ENCODE data around the gene OR52N5. TPM values are rescaled to one million over a fixed set of nuclear protein-coding genes. Genes with fewer than 3 reads are reported as not detected.

Gene OR52N5
- total and polyA plus RNA-seq, 2 of the 13 experiments (the other 11 are each of a cell fraction or from before 2014, with no cell fraction given) = not detected

Other genes with a start within 250 kb of the OR52N5 start
- not detected in 2 replicates for gene OR52H1, start 234.8 kb downstream of the OR52N5 start, total RNA-seq (2016; rRNA removed; fragmentation: Illumina TruSeq; extraction: Trizol)
- gene OR52H1, start 234.8 kb downstream of the OR52N5 start, polyA plus RNA-seq (2011; rRNA removed) = not detected in 2 replicates
- not detected in 2 replicates for gene OR52B6, start 202.5 kb downstream of the OR52N5 start, total RNA-seq (2016; rRNA removed; fragmentation: Illumina TruSeq; extraction: Trizol)
- not detected in 2 replicates for gene OR52B6, start 202.5 kb downstream of the OR52N5 start, polyA plus RNA-seq (2011; rRNA removed)
- not detected in 2 replicates for gene TRIM6, start 186.7 kb downstream of the OR52N5 start, total RNA-seq (2016; rRNA removed; fragmentation: Illumina TruSeq; extraction: Trizol)
- not detected in 2 replicates for gene TRIM6, start 186.7 kb downstream of the OR52N5 start, polyA plus RNA-seq (2011; rRNA removed)
- gene TRIM34, start 158.4 kb downstream of the OR52N5 start, total RNA-seq (2016; rRNA removed; fragmentation: Illumina TruSeq; extraction: Trizol) = 0.42 and 0.72 TPM in 2 replicates
- 0.13 and 0.33 TPM in 2 replicates for gene TRIM34, start 158.4 kb downstream of the OR52N5 start, polyA plus RNA-seq (2011; rRNA removed)
- 13.1 and 19.9 TPM in 2 replicates for gene TRIM5, start 98.3 kb downstream of the OR52N5 start, total RNA-seq (2016; rRNA removed; fragmentation: Illumina TruSeq; extraction: Trizol)
- 7.0 and 7.8 TPM in 2 replicates for gene TRIM5, start 98.3 kb downstream of the OR52N5 start, polyA plus RNA-seq (2011; rRNA removed)
- gene TRIM22, start 93.6 kb downstream of the OR52N5 start, total RNA-seq (2016; rRNA removed; fragmentation: Illumina TruSeq; extraction: Trizol) = 2.2 and 2.4 TPM in 2 replicates
- 3.2 and 3.4 TPM in 2 replicates for gene TRIM22, start 93.6 kb downstream of the OR52N5 start, polyA plus RNA-seq (2011; rRNA removed)
- gene OR56B1, start 46.9 kb downstream of the OR52N5 start, total RNA-seq (2016; rRNA removed; fragmentation: Illumina TruSeq; extraction: Trizol) = not detected in 2 replicates
- not detected in 2 replicates for gene OR56B1, start 46.9 kb downstream of the OR52N5 start, polyA plus RNA-seq (2011; rRNA removed)
- 0.09 TPM in 1 of 2 replicates, not detected in the other for gene OR52N4, start 29.1 kb downstream of the OR52N5 start, total RNA-seq (2016; rRNA removed; fragmentation: Illumina TruSeq; extraction: Trizol)
- gene OR52N4, start 29.1 kb downstream of the OR52N5 start, polyA plus RNA-seq (2011; rRNA removed) = 0.18 and 0.30 TPM in 2 replicates
- not detected in 2 replicates for gene OR52N1, start 7.9 kb upstream of the OR52N5 start, total RNA-seq (2016; rRNA removed; fragmentation: Illumina TruSeq; extraction: Trizol)
- not detected in 2 replicates for gene OR52N1, start 7.9 kb upstream of the OR52N5 start, polyA plus RNA-seq (2011; rRNA removed)
- not detected in 2 replicates for gene OR52N2, start 25.6 kb upstream of the OR52N5 start, total RNA-seq (2016; rRNA removed; fragmentation: Illumina TruSeq; extraction: Trizol)
- 0.14 TPM in 1 of 2 replicates, not detected in the other for gene OR52N2, start 25.6 kb upstream of the OR52N5 start, polyA plus RNA-seq (2011; rRNA removed)
- gene OR52E6, start 58.5 kb upstream of the OR52N5 start, total RNA-seq (2016; rRNA removed; fragmentation: Illumina TruSeq; extraction: Trizol) = not detected in 2 replicates
- not detected in 2 replicates for gene OR52E6, start 58.5 kb upstream of the OR52N5 start, polyA plus RNA-seq (2011; rRNA removed)
- gene OR52E8, start 74.3 kb upstream of the OR52N5 start, total RNA-seq (2016; rRNA removed; fragmentation: Illumina TruSeq; extraction: Trizol) = not detected in 2 replicates
- gene OR52E8, start 74.3 kb upstream of the OR52N5 start, polyA plus RNA-seq (2011; rRNA removed) = not detected in 2 replicates
- not detected in 2 replicates for gene OR52E4, start 97.3 kb upstream of the OR52N5 start, total RNA-seq (2016; rRNA removed; fragmentation: Illumina TruSeq; extraction: Trizol)
- gene OR52E4, start 97.3 kb upstream of the OR52N5 start, polyA plus RNA-seq (2011; rRNA removed) = not detected in 2 replicates
- gene OR52E5, start 109.9 kb upstream of the OR52N5 start, total RNA-seq (2016; rRNA removed; fragmentation: Illumina TruSeq; extraction: Trizol) = not detected in 2 replicates
- gene OR52E5, start 109.9 kb upstream of the OR52N5 start, polyA plus RNA-seq (2011; rRNA removed) = not detected in 2 replicates
- not detected in 2 replicates for gene OR56A3, start 158.9 kb upstream of the OR52N5 start, total RNA-seq (2016; rRNA removed; fragmentation: Illumina TruSeq; extraction: Trizol)
- not detected in 2 replicates for gene OR56A3, start 158.9 kb upstream of the OR52N5 start, polyA plus RNA-seq (2011; rRNA removed)
- gene OR56A5, start 185.1 kb upstream of the OR52N5 start, total RNA-seq (2016; rRNA removed; fragmentation: Illumina TruSeq; extraction: Trizol) = not detected in 2 replicates
- gene OR56A5, start 185.1 kb upstream of the OR52N5 start, polyA plus RNA-seq (2011; rRNA removed) = not detected in 2 replicates
- not detected in 2 replicates for gene OR52L1, start 203.6 kb upstream of the OR52N5 start, total RNA-seq (2016; rRNA removed; fragmentation: Illumina TruSeq; extraction: Trizol)
- gene OR52L1, start 203.6 kb upstream of the OR52N5 start, polyA plus RNA-seq (2011; rRNA removed) = not detected in 2 replicates
- gene OR56A4, start 223.6 kb upstream of the OR52N5 start, total RNA-seq (2016; rRNA removed; fragmentation: Illumina TruSeq; extraction: Trizol) = not detected in 2 replicates
- gene OR56A4, start 223.6 kb upstream of the OR52N5 start, polyA plus RNA-seq (2011; rRNA removed) = not detected in 2 replicates
- gene OR56A1, start 247.4 kb upstream of the OR52N5 start, total RNA-seq (2016; rRNA removed; fragmentation: Illumina TruSeq; extraction: Trizol) = not detected in 2 replicates
- gene OR56A1, start 247.4 kb upstream of the OR52N5 start, polyA plus RNA-seq (2011; rRNA removed) = not detected in 2 replicates